K562 (cell line): ENCODE results near the gene TMEM61. TPM values are rescaled to one million over a fixed set of nuclear protein-coding genes. Genes with fewer than 3 reads are reported as not detected.

ENCODE experiments used
- BCOR ChIP-seq: fragments of 450-650 bp; IDR thresholded peaks from 2 replicates; pipeline ENCODE4 v1.6.1; 2016
- CREBBP ChIP-seq: IDR thresholded peaks from one replicate; pipeline ENCODE4 v1.6.1; 2012; ENCODE audit warnings: low read depth, mild to moderate bottlenecking, control low read depth, inconsistent platforms, low read length
- E2F6 ChIP-seq, 2 experiments: IDR thresholded peaks; 2 replicates each; pipeline ENCODE4 v1.6.1; 2011; ENCODE audit warnings: borderline replicate concordance in 1 of 2, control low read depth in 1 of 2, low read depth in 1 of 2, low read length in 1 of 2, mild to moderate bottlenecking in 1 of 2, mixed read lengths in 1 of 2, moderate library complexity in 1 of 2; ENCODE audit not compliant: insufficient read depth in 1 of 2, insufficient read length in 1 of 2, poor library complexity in 1 of 2, severe bottlenecking in 1 of 2; ENCODE audit errors: extremely low read depth in 1 of 2
- HES1 ChIP-seq: fragments of 450-650 bp; IDR thresholded peaks from 2 replicates; pipeline ENCODE4 v1.6.1; 2016; ENCODE audit warnings: low read depth, mild to moderate bottlenecking, moderate library complexity
- MGA ChIP-seq: fragments of 450-650 bp; IDR thresholded peaks from 2 replicates; pipeline ENCODE4 v1.6.1; 2016; ENCODE audit warnings: mild to moderate bottlenecking, moderate library complexity
- MLLT1 ChIP-seq, 2 experiments: fragments of 450-650 bp; IDR thresholded peaks; 2 replicates each; pipeline ENCODE4 v1.6.1; 2016
- MTA1 ChIP-seq: fragments of 450-650 bp; IDR thresholded peaks from 2 replicates; pipeline ENCODE4 v1.6.1; 2017; ENCODE audit warnings: borderline replicate concordance
- MXD1 ChIP-seq: fragments of 250-450 bp; sonication (Bioruptor Pico); IDR thresholded peaks from 2 replicates; pipeline ENCODE4 v1.8.0; 2021; ENCODE audit warnings: borderline replicate concordance, mild to moderate bottlenecking, moderate library complexity; ENCODE audit not compliant: poor library complexity, severe bottlenecking
- RFX1 ChIP-seq: fragments of 450-650 bp; IDR thresholded peaks from 2 replicates; pipeline ENCODE4 v1.6.1; 2016; ENCODE audit warnings: mild to moderate bottlenecking, moderate library complexity
- THRAP3 ChIP-seq: fragments of 450-650 bp; IDR thresholded peaks from 2 replicates; pipeline ENCODE4 v1.6.1; 2016; ENCODE audit warnings: mild to moderate bottlenecking, inconsistent platforms, borderline replicate concordance
- ZNF408 ChIP-seq: fragments of 250-450 bp; sonication (Bioruptor Pico); IDR thresholded peaks from 2 replicates; pipeline ENCODE4 v1.4.0; 2020; ENCODE audit warnings: low read depth, mild to moderate bottlenecking, moderate library complexity
- polyA plus RNA-seq, 8 experiments: library from polyadenylated mRNA; depleted of rRNA in 4 of 8; stranded (reverse) in 5 of 8; unstranded in 3 of 8; fragments of >200 nt; fragmentation: Nextera tagmentation in 2 of 8; fragmentation: Illumina TruSeq in 1 of 8; extraction: Ambion mirVana in 2 of 8; extraction: Trizol in 1 of 8; gene quantifications; 2 replicates each; pipeline versions ENCODE4 v1.2.1 to v1.2.3, GENCODE V29; 2011 to 2014; ENCODE audit warnings: inconsistent platforms in 1 of 8, missing spikeins in 1 of 8
- total RNA-seq, 7 experiments: library from RNA; depleted of rRNA in 6 of 7; stranded (reverse); fragments of >200 nt in 6 of 7; fragmentation: Illumina TruSeq in 2 of 7; extraction: Trizol in 2 of 7; gene quantifications; 2 replicates each; pipeline versions ENCODE4 v1.2.1 to v1.2.3, GENCODE V29; 2011 to 2021; ENCODE audit warnings: low replicate concordance in 1 of 7

Gene TMEM61
- total and polyA plus RNA-seq, 9 of the 15 experiments (the other 6 are each of a cell fraction or from before 2014, with no cell fraction given): not detected

- TF ChIP-seq MGA (peak; percentile 92), MTA1 (no peak), E2F6 (IDR thresholded peaks at IDR 0.05; ENCODE audit: borderline replicate concordance in 1 of 2, extremely low read depth in 1 of 2, insufficient read depth in 1 of 2, insufficient read length in 1 of 2, low read depth in 1 of 2, low read length in 1 of 2, poor library complexity in 1 of 2, severe bottlenecking in 1 of 2) (peak; percentile 70 to 90), CREBBP (no peak), HES1 (peak; percentile 61; the same call in 1 of the 2 replicates), BCOR (peak; percentile 13; the same call in 1 of the 2 replicates), ZNF408 (CRISPR knock-in tag) (no peak), MLLT1 (IDR thresholded peaks at IDR 0.05) (no peak), MXD1 (no peak), RFX1 (no peak), THRAP3 (no peak)
Measured at GRCh38 chr1:55039342-55040082, 59.1 kb downstream of the TMEM61 start, which contains the start of gene PCSK9 (continued).
